ENCODE data around the gene UNC5B.

Gene UNC5B

GRCh38 chr10:71246591-71247413 is 34.4 kb downstream of the UNC5B start:
- no peak for TF ChIP-seq CTCF (IDR thresholded peaks at IDR 0.05; ENCODE audit: control insufficient read depth, insufficient read depth, low read depth, low read length, missing control alignments)
- H3K4me3 ChIP-seq (ENCODE audit: control insufficient read depth, low read depth, low read length) = no peak overlapping the region
- DNase-seq (ENCODE audit: low read depth) = no peak

GRCh38 chr10:71247414-71247705 is 35.0 kb downstream of the UNC5B start:
- no peak for TF ChIP-seq CTCF (IDR thresholded peaks at IDR 0.05; ENCODE audit: control insufficient read depth, insufficient read depth, low read depth, low read length, missing control alignments)
- no peak for DNase-seq (ENCODE audit: low read depth)
- H3K4me3 ChIP-seq (ENCODE audit: control insufficient read depth, low read depth, low read length) = no peak overlapping the region

GRCh38 chr10:71247804-71248203 is 35.4 kb downstream of the UNC5B start:
- H3K4me3 ChIP-seq (ENCODE audit: control insufficient read depth, low read depth, low read length) = no peak overlapping the region
- no peak for DNase-seq (ENCODE audit: low read depth)
- TF ChIP-seq CTCF (IDR thresholded peaks at IDR 0.05; ENCODE audit: control insufficient read depth, insufficient read depth, low read depth, low read length, missing control alignments) = no peak

- no peak for DNase-seq (ENCODE audit: low read depth)
- no peak for TF ChIP-seq CTCF (IDR thresholded peaks at IDR 0.05; ENCODE audit: control insufficient read depth, insufficient read depth, low read depth, low read length, missing control alignments)
- H3K4me3 ChIP-seq (ENCODE audit: control insufficient read depth, low read depth, low read length) = no peak overlapping the region
Measured at GRCh38 chr10:71248210-71248609, 35.8 kb downstream of the UNC5B start.

- DNase-seq (ENCODE audit: low read depth) = no peak
- no peak overlapping the region for H3K4me3 ChIP-seq (ENCODE audit: control insufficient read depth, low read depth, low read length)
- TF ChIP-seq CTCF (IDR thresholded peaks at IDR 0.05; ENCODE audit: control insufficient read depth, insufficient read depth, low read depth, low read length, missing control alignments) = no peak
Measured at GRCh38 chr10:71249996-71250395, 37.6 kb downstream of the UNC5B start.

- H3K4me3 ChIP-seq (ENCODE audit: control insufficient read depth, low read depth, low read length) = no peak overlapping the region
- TF ChIP-seq CTCF (IDR thresholded peaks at IDR 0.05; ENCODE audit: control insufficient read depth, insufficient read depth, low read depth, low read length, missing control alignments) = no peak
- DNase-seq (ENCODE audit: low read depth) = no peak
Measured at GRCh38 chr10:71250405-71250804, 38.0 kb downstream of the UNC5B start.
